SU-DHL-6 (cell line): Measurements from ENCODE around the gene SMAD5.

Experiments used
- EZH2phosphoT487 ChIP-seq: fragments of 200-600 bp; sonication (generic), shearing (Covaris generic); conservative IDR thresholded peaks from 2 replicates; pipeline ENCODE4 v1.6.1; 2018; ENCODE audit warnings: mild to moderate bottlenecking, antibody characterized with exemption, low read length, moderate library complexity, mixed read lengths
- TF ChIP-seq, protein P1 (sequence below): fragments of 200-600 bp; sonication (generic); IDR thresholded peaks from one replicate; pipeline ENCODE4 v1.5.1; 2017; ENCODE audit warnings: antibody characterized with exemption, mild to moderate bottlenecking, low read length, moderate library complexity; ENCODE audit not compliant: insufficient read depth, poor library complexity, severe bottlenecking

DNA sequence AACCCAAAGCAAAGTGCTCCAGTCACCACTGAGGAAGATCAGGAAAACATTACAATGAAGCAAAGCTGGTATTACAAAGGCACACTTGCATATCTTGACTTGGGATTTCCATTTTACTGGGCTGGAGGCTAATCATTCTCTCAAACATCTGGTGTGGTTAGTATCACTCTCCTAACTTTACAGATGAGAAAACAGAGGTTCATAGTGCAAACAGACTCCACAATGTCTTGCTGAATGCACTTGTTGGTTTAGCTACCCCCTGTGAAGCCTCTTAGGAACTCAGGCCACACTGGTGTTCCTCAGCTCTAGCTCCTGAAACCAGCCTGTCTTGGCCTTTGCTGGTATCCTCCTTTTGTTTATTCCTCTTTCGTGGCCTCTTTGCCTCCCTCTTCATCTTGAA is 29.5 kb upstream of the SMAD5 start:
- TF ChIP-seq, protein P1, sequence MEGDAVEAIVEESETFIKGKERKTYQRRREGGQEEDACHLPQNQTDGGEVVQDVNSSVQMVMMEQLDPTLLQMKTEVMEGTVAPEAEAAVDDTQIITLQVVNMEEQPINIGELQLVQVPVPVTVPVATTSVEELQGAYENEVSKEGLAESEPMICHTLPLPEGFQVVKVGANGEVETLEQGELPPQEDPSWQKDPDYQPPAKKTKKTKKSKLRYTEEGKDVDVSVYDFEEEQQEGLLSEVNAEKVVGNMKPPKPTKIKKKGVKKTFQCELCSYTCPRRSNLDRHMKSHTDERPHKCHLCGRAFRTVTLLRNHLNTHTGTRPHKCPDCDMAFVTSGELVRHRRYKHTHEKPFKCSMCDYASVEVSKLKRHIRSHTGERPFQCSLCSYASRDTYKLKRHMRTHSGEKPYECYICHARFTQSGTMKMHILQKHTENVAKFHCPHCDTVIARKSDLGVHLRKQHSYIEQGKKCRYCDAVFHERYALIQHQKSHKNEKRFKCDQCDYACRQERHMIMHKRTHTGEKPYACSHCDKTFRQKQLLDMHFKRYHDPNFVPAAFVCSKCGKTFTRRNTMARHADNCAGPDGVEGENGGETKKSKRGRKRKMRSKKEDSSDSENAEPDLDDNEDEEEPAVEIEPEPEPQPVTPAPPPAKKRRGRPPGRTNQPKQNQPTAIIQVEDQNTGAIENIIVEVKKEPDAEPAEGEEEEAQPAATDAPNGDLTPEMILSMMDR = no peak
- no peak for TF ChIP-seq EZH2phosphoT487
